ENCODE data around the gene CHCHD4. TPM values are rescaled to one million over a fixed set of nuclear protein-coding genes. Genes with fewer than 3 reads are reported as not detected.
A peak's percentile ranks its signal among the peaks of the same experiment; 100 is the strongest.

The CHCHD4 gene
- total and polyA plus RNA-seq, 2 of the 13 experiments (the other 11 are each of a cell fraction or from before 2014, with no cell fraction given), result 15.8 to 24.1 TPM

DNA sequence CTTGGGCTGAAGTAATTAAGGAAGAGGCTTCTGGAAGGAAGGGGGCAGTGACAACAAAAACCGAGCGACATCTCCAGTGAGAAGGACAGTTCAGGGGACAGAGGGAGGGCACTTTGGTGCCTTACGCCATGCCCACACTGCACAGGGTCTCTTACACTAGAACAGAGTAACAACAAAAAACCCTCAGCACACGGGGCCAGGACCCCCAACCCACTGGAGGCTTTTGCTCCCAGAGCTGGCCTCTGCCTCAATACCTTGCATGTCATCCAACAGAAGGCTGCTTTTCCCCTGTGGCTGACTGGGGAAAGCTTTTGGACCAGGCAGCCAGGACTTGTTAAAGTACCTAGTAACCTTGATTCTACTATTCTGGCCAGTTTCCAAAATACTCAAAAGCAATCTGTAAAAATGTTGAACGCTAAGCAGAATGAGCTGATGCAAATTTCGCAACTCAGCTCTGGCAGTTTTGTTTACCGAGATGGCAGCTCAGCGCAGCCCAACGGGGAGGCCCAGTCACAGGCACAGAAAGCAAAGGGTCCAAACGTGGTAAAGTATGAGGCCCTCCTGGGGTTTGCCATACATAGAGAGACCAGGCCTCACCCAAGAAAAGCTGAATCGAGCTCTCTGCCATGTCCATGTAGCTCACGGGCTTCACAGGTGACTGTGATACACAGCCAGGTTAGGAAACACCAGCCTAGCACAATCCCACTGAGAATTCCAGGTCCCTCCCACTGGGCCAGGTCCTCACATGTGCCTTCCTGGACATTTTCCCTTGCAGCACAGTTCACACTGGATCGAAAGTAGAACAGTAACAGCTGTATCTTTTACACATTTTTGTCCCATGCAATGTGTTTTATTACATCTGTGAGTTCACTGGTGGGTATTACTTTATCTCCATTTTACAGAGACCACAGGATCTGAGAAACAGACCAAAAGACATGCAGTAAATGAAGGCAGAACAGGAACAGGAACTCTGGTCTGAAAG is 6.0 kb downstream of the CHCHD4 start (continued):
- TF ChIP-seq, protein P1, sequence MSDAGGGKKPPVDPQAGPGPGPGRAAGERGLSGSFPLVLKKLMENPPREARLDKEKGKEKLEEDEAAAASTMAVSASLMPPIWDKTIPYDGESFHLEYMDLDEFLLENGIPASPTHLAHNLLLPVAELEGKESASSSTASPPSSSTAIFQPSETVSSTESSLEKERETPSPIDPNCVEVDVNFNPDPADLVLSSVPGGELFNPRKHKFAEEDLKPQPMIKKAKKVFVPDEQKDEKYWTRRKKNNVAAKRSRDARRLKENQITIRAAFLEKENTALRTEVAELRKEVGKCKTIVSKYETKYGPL (CRISPR knock-in tag; IDR thresholded peaks at IDR 0.05), result no peak
- TF ChIP-seq PHF5A (CRISPR knock-in tag; IDR thresholded peaks at IDR 0.05; ENCODE audit: low read depth, unreplicated experiment) (no peak), ZNF775 (CRISPR knock-in tag; IDR thresholded peaks at IDR 0.05; ENCODE audit: borderline replicate concordance) (no peak), SPEN (CRISPR knock-in tag; IDR thresholded peaks at IDR 0.05; ENCODE audit: low read depth) (peak; percentile 61; the same call in 1 of the 2 replicates), BHLHE40 (IDR thresholded peaks at IDR 0.05; ENCODE audit: low read length) (no peak), MATR3 (CRISPR knock-in tag; IDR thresholded peaks at IDR 0.05) (no peak), HMG20B (CRISPR knock-in tag; conservative IDR thresholded peaks at IDR 0.05) (0 out of 2 replicates have a peak, but pooled peaks have one; percentile 49), KDM6A (CRISPR knock-in tag; IDR thresholded peaks at IDR 0.05; ENCODE audit: low read depth) (no peak), TSC22D2 (CRISPR knock-in tag; IDR thresholded peaks at IDR 0.05; ENCODE audit: borderline replicate concordance) (no peak), ZFP82 (CRISPR knock-in tag; IDR thresholded peaks at IDR 0.05; ENCODE audit: borderline replicate concordance) (no peak), ISX (CRISPR knock-in tag; conservative IDR thresholded peaks at IDR 0.05) (no peak), PLRG1 (conservative IDR thresholded peaks at IDR 0.05) (no peak), ADNP (CRISPR knock-in tag; IDR thresholded peaks at IDR 0.05) (no peak), ZNF550 (CRISPR knock-in tag; IDR thresholded peaks at IDR 0.05; ENCODE audit: borderline replicate concordance) (no peak), ZNF589 (CRISPR knock-in tag; conservative IDR thresholded peaks at IDR 0.05) (no peak), RBM22 (optimal IDR thresholded peaks at IDR 0.05; ENCODE audit: low read length) (no peak)
- TF ChIP-seq, protein P2, sequence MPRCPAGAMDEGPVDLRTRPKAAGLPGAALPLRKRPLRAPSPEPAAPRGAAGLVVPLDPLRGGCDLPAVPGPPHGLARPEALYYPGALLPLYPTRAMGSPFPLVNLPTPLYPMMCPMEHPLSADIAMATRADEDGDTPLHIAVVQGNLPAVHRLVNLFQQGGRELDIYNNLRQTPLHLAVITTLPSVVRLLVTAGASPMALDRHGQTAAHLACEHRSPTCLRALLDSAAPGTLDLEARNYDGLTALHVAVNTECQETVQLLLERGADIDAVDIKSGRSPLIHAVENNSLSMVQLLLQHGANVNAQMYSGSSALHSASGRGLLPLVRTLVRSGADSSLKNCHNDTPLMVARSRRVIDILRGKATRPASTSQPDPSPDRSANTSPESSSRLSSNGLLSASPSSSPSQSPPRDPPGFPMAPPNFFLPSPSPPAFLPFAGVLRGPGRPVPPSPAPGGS (CRISPR knock-in tag; IDR thresholded peaks at IDR 0.05), result no peak
- TF ChIP-seq, protein P3, sequence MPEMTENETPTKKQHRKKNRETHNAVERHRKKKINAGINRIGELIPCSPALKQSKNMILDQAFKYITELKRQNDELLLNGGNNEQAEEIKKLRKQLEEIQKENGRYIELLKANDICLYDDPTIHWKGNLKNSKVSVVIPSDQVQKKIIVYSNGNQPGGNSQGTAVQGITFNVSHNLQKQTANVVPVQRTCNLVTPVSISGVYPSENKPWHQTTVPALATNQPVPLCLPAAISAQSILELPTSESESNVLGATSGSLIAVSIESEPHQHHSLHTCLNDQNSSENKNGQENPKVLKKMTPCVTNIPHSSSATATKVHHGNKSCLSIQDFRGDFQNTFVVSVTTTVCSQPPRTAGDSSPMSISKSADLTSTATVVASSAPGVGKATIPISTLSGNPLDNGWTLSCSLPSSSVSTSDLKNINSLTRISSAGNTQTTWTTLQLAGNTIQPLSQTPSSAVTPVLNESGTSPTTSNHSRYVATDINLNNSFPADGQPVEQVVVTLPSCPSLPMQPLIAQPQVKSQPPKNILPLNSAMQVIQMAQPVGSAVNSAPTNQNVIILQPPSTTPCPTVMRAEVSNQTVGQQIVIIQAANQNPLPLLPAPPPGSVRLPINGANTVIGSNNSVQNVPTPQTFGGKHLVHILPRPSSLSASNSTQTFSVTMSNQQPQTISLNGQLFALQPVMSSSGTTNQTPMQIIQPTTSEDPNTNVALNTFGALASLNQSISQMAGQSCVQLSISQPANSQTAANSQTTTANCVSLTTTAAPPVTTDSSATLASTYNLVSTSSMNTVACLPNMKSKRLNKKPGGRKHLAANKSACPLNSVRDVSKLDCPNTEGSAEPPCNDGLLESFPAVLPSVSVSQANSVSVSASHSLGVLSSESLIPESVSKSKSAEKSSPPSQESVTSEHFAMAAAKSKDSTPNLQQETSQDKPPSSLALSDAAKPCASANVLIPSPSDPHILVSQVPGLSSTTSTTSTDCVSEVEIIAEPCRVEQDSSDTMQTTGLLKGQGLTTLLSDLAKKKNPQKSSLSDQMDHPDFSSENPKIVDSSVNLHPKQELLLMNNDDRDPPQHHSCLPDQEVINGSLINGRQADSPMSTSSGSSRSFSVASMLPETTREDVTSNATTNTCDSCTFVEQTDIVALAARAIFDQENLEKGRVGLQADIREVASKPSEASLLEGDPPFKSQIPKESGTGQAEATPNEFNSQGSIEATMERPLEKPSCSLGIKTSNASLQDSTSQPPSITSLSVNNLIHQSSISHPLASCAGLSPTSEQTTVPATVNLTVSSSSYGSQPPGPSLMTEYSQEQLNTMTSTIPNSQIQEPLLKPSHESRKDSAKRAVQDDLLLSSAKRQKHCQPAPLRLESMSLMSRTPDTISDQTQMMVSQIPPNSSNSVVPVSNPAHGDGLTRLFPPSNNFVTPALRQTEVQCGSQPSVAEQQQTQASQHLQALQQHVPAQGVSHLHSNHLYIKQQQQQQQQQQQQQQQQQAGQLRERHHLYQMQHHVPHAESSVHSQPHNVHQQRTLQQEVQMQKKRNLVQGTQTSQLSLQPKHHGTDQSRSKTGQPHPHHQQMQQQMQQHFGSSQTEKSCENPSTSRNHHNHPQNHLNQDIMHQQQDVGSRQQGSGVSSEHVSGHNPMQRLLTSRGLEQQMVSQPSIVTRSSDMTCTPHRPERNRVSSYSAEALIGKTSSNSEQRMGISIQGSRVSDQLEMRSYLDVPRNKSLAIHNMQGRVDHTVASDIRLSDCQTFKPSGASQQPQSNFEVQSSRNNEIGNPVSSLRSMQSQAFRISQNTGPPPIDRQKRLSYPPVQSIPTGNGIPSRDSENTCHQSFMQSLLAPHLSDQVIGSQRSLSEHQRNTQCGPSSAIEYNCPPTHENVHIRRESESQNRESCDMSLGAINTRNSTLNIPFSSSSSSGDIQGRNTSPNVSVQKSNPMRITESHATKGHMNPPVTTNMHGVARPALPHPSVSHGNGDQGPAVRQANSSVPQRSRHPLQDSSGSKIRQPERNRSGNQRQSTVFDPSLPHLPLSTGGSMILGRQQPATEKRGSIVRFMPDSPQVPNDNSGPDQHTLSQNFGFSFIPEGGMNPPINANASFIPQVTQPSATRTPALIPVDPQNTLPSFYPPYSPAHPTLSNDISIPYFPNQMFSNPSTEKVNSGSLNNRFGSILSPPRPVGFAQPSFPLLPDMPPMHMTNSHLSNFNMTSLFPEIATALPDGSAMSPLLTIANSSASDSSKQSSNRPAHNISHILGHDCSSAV (CRISPR knock-in tag; IDR thresholded peaks at IDR 0.05; ENCODE audit: borderline replicate concordance), result no peak
- TF ChIP-seq, protein P4, sequence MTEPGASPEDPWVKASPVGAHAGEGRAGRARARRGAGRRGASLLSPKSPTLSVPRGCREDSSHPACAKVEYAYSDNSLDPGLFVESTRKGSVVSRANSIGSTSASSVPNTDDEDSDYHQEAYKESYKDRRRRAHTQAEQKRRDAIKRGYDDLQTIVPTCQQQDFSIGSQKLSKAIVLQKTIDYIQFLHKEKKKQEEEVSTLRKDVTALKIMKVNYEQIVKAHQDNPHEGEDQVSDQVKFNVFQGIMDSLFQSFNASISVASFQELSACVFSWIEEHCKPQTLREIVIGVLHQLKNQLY (CRISPR knock-in tag; IDR thresholded peaks at IDR 0.05), result peak; percentile 19; the same call in 1 of the 2 replicates
